ENCODE measurements around the gene CDPF1.

CDPF1 gene

GRCh38 chr22:46286006-46286405, 35.9 kb upstream of the CDPF1 start:
- no peaks in the 10 kb centered on the region for H3K9me3 ChIP-seq
- H3K36me3 ChIP-seq, result peaks cover 21% of the 10 kb centered on the region
- H3K27me3 ChIP-seq, result no peaks in the 10 kb centered on the region
- H3K4me3 ChIP-seq (ENCODE audit: low read depth, low read length), result no peak overlapping the region
- TF ChIP-seq, protein P1, sequence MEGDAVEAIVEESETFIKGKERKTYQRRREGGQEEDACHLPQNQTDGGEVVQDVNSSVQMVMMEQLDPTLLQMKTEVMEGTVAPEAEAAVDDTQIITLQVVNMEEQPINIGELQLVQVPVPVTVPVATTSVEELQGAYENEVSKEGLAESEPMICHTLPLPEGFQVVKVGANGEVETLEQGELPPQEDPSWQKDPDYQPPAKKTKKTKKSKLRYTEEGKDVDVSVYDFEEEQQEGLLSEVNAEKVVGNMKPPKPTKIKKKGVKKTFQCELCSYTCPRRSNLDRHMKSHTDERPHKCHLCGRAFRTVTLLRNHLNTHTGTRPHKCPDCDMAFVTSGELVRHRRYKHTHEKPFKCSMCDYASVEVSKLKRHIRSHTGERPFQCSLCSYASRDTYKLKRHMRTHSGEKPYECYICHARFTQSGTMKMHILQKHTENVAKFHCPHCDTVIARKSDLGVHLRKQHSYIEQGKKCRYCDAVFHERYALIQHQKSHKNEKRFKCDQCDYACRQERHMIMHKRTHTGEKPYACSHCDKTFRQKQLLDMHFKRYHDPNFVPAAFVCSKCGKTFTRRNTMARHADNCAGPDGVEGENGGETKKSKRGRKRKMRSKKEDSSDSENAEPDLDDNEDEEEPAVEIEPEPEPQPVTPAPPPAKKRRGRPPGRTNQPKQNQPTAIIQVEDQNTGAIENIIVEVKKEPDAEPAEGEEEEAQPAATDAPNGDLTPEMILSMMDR (IDR thresholded peaks at IDR 0.05; ENCODE audit: low read depth, low read length), result no peak
- no peaks in the 10 kb centered on the region for H3K4me1 ChIP-seq
- no peak for DNase-seq

GRCh38 chr22:46281866-46282678, 32.0 kb upstream of the CDPF1 start:
- DNase-seq, result no peak
- H3K4me1 ChIP-seq, result no peaks in the 10 kb centered on the region
- peaks cover 37% of the 10 kb centered on the region for H3K36me3 ChIP-seq
- no peak overlapping the region for H3K4me3 ChIP-seq (ENCODE audit: low read depth, low read length)
- TF ChIP-seq, protein P1 (IDR thresholded peaks at IDR 0.05; ENCODE audit: low read depth, low read length), result no peak
- no peaks in the 10 kb centered on the region for H3K27me3 ChIP-seq
- H3K9me3 ChIP-seq, result no peaks in the 10 kb centered on the region

GRCh38 chr22:46280999-46281623, 31.0 kb upstream of the CDPF1 start:
- H3K27me3 ChIP-seq, result no peaks in the 10 kb centered on the region
- peaks cover 37% of the 10 kb centered on the region for H3K36me3 ChIP-seq
- no peak overlapping the region for H3K4me3 ChIP-seq (ENCODE audit: low read depth, low read length)
- H3K9me3 ChIP-seq, result no peaks in the 10 kb centered on the region
- TF ChIP-seq, protein P1 (IDR thresholded peaks at IDR 0.05; ENCODE audit: low read depth, low read length), result no peak
- no peaks in the 10 kb centered on the region for H3K4me1 ChIP-seq
- no peak for DNase-seq

DNA sequence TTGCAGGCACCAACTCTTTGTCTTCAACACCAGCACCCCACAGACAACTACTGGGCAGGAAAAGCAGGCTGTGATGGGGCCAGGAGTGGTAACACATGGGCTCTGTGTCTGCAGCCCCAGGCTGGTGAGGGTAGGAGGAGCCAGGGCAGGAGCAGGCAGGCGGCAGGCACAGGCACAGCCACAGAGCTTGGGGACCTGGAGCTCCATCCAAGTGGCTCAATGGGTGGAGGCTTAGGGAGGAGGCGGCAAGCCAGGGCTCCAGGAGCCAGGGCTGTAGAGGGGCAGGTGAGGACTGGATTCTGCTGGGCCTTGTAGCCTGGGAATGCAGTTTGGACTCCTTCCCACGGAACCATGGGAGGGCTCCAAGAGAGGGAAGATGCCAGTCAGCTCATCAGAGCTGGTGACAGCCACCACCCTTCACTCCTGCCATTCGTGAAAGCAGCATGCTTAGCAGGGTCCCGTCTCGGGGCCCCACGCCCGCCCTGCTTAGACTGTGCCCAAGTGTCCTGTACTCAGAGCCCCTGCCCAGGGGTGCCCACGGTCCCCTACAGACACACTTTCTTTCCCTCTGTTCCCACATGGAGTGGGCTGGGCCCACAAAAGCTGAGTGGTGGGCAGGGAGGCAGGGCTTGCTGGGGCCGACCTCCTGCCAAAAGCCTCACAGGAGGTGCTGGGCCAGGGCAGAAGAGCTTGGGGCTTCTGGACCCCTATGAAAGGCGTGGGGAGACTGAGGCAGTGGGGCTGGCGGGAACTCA, 30.1 kb upstream of the CDPF1 start:
- Histone ChIP-seq H3K27me3 (no peaks in the 10 kb centered on the region), H3K4me3 (ENCODE audit: low read depth, low read length) (no peak overlapping the region), H3K36me3 (peaks cover 45% of the 10 kb centered on the region), H3K9me3 (no peaks in the 10 kb centered on the region), H3K4me1 (no peaks in the 10 kb centered on the region)
- DNase-seq, result no peak
- TF ChIP-seq, protein P1 (IDR thresholded peaks at IDR 0.05; ENCODE audit: low read depth, low read length), result no peak

GRCh38 chr22:46278656-46279645, 28.9 kb upstream of the CDPF1 start:
- H3K4me1 ChIP-seq, result no peaks in the 10 kb centered on the region
- H3K36me3 ChIP-seq, result peaks cover 44% of the 10 kb centered on the region
- no peaks in the 10 kb centered on the region for H3K9me3 ChIP-seq
- no peaks in the 10 kb centered on the region for H3K27me3 ChIP-seq
- DNase-seq, result no peak
- no peak overlapping the region for H3K4me3 ChIP-seq (ENCODE audit: low read depth, low read length)
- TF ChIP-seq, protein P1 (IDR thresholded peaks at IDR 0.05; ENCODE audit: low read depth, low read length), result no peak

All from BE2C (cell line).